GM12875 (cell line): ENCODE measurements around the gene ITGA6.

Experiments used
- H3K4me3 ChIP-seq: one replicate; pipeline ENCODE4 v1.5.1; 2011; ENCODE audit warnings: low read depth, low read length, control low read depth
- CTCF ChIP-seq: IDR thresholded peaks from 2 replicates; pipeline ENCODE4 v1.5.1; 2011; ENCODE audit warnings: low read depth, mild to moderate bottlenecking, control low read depth, inconsistent platforms, low read length, moderate library complexity, borderline replicate concordance; ENCODE audit not compliant: insufficient read depth

ITGA6 gene

GRCh38 chr2:172404824-172405223, 22.6 kb upstream of the ITGA6 start:
- H3K4me3 ChIP-seq, result no peak overlapping the region
- TF ChIP-seq CTCF, result no peak

GRCh38 chr2:172405673-172406072, 21.7 kb upstream of the ITGA6 start:
- H3K4me3 ChIP-seq, result no peak overlapping the region
- TF ChIP-seq CTCF, result no peak

GRCh38 chr2:172408143-172408766, 19.1 kb upstream of the ITGA6 start:
- TF ChIP-seq CTCF, result no peak
- no peak overlapping the region for H3K4me3 ChIP-seq

- TF ChIP-seq CTCF, result no peak
- no peak overlapping the region for H3K4me3 ChIP-seq
Observed at GRCh38 chr2:172409042-172409441, 18.3 kb upstream of the ITGA6 start.

- no peak overlapping the region for H3K4me3 ChIP-seq
- no peak for TF ChIP-seq CTCF
Observed at GRCh38 chr2:172412984-172413492, 14.3 kb upstream of the ITGA6 start.

- no peak for TF ChIP-seq CTCF
- H3K4me3 ChIP-seq, result no peak overlapping the region
Observed at GRCh38 chr2:172415157-172415864, 12.1 kb upstream of the ITGA6 start.

- no peak for TF ChIP-seq CTCF
Observed at GRCh38 chr2:172415865-172416183, 11.6 kb upstream of the ITGA6 start.

More at GRCh38 chr2:172415865-172416183, 11.6 kb upstream of the ITGA6 start:
- H3K4me3 ChIP-seq, result no peak overlapping the region
